Transverse colon (tissue), 4 donors: ENCODE results near the gene COPRS.

ENCODE experiments used
- EP300 ChIP-seq: sonication (generic); formaldehyde crosslinking; IDR thresholded peaks from one replicate; pipeline ENCODE4 v1.6.1; 2017; ENCODE audit warnings: antibody characterized with exemption, low read depth
- POLR2A ChIP-seq: fragments of 450-650 bp; IDR thresholded peaks from one replicate; pipeline ENCODE4 v1.6.1; 2016; ENCODE audit warnings: antibody characterized with exemption, mild to moderate bottlenecking, moderate library complexity
- POLR2AphosphoS5 ChIP-seq, 3 donors: sonication (generic); formaldehyde crosslinking; IDR thresholded peaks; one replicate each; pipeline ENCODE4 v1.6.1; 2016; ENCODE audit warnings: antibody characterized with exemption in 3 of 3
- TF ChIP-seq, protein P1 (sequence below), 5 experiments: fragments of 200-600 bp in 3 of 5; fragments of 450-650 bp in 2 of 5; sonication (generic) in 3 of 5; IDR thresholded peaks; 1 replicate in 2 of 5; 2 replicates in 3 of 5; pipeline ENCODE4 v1.5.1; 2016 to 2017; ENCODE audit warnings: antibody characterized with exemption in 5 of 5, inconsistent platforms in 3 of 5, mild to moderate bottlenecking in 2 of 5, moderate library complexity in 1 of 5

- TF ChIP-seq, protein P1, sequence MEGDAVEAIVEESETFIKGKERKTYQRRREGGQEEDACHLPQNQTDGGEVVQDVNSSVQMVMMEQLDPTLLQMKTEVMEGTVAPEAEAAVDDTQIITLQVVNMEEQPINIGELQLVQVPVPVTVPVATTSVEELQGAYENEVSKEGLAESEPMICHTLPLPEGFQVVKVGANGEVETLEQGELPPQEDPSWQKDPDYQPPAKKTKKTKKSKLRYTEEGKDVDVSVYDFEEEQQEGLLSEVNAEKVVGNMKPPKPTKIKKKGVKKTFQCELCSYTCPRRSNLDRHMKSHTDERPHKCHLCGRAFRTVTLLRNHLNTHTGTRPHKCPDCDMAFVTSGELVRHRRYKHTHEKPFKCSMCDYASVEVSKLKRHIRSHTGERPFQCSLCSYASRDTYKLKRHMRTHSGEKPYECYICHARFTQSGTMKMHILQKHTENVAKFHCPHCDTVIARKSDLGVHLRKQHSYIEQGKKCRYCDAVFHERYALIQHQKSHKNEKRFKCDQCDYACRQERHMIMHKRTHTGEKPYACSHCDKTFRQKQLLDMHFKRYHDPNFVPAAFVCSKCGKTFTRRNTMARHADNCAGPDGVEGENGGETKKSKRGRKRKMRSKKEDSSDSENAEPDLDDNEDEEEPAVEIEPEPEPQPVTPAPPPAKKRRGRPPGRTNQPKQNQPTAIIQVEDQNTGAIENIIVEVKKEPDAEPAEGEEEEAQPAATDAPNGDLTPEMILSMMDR (IDR thresholded peaks at IDR 0.05): no peak
- TF ChIP-seq POLR2A: no peak
- no peak for TF ChIP-seq EP300
- no peak for TF ChIP-seq POLR2AphosphoS5 (IDR thresholded peaks at IDR 0.05)
Observed at GRCh38 chr17:31877341-31877740, 18.3 kb upstream of the COPRS start.
